ENCODE data around the gene IER5L. TPM values are rescaled to one million over a fixed set of nuclear protein-coding genes. Genes with fewer than 3 reads are reported as not detected.

The IER5L gene
- total and polyA plus RNA-seq, 2 of the 8 experiments (the other 6 are each of a cell fraction or from before 2014, with no cell fraction given), result 0.65 to 1.0 TPM

GRCh38 chr9:129204840-129205239, 26.8 kb upstream of the IER5L start:
- Histone ChIP-seq H2AK5ac (ENCODE audit: low read depth, low read length) (no peak overlapping the region), H3K27me3 (replicated peaks in 1 of 4; ENCODE audit: control insufficient read depth in 3 of 4, extremely low read depth in 1 of 4, insufficient read depth in 3 of 4, low read length in 3 of 4) (peaks cover 0 to 9% (median 5%) of the 10 kb centered on the region in 4 experiments; a peak in 4 of 7 replicates), H2AFZ (ENCODE audit: low read length) (no peak overlapping the region), H3K9me3 (ENCODE audit: insufficient read depth in 2 of 2, low read depth in 1 of 2, low read length in 1 of 2) (no peaks in the 10 kb centered on the region), H3K27ac (ENCODE audit: low read depth, low read length) (no peak overlapping the region), H3K79me1 (ENCODE audit: low read depth, low read length) (no peaks in the 10 kb centered on the region), H3K36me3 (ENCODE audit: control insufficient read depth in 2 of 4, insufficient read depth in 4 of 4, low read length in 3 of 4) (no peaks in the 10 kb centered on the region), H3K9ac (replicated peaks in 1 of 4; ENCODE audit: extremely low read depth in 1 of 4, low read depth in 3 of 4, low read length in 3 of 4) (no peak overlapping the region), H4K20me1 (replicated peaks in 1 of 2; ENCODE audit: control insufficient read depth in 1 of 2, insufficient read depth in 2 of 2, low read length in 2 of 2) (no peaks in the 10 kb centered on the region), H3K79me2 (ENCODE audit: control insufficient read depth in 1 of 2, insufficient read depth in 2 of 2, low read length in 2 of 2) (peaks cover 0 to 4% of the 10 kb centered on the region in 2 experiments; a peak in 1 of 4 replicates), H2BK15ac (ENCODE audit: low read length) (no peak overlapping the region), H2BK5ac (ENCODE audit: low read depth, low read length) (no peak overlapping the region), H3K18ac (ENCODE audit: extremely low read depth, low read length) (no peak overlapping the region), H3K23ac (ENCODE audit: insufficient read length) (no peak overlapping the region), H3K56ac (replicated peaks; ENCODE audit: insufficient read length, low read depth, low read length) (no peak overlapping the region), H3K4me2 (ENCODE audit: insufficient read depth in 1 of 2, low read depth in 2 of 2, low read length in 2 of 2) (no peak overlapping the region), H3K4me3 (ENCODE audit: extremely low read depth in 1 of 4, insufficient read depth in 2 of 4, low read depth in 3 of 4, low read length in 4 of 4) (no peak overlapping the region), H4K8ac (ENCODE audit: extremely low read depth, insufficient read depth, low read length) (no peak overlapping the region), H3K23me2 (ENCODE audit: low read depth, low read length) (peaks cover 6% of the 10 kb centered on the region), H3K4ac (replicated peaks; ENCODE audit: insufficient read length, low read depth, low read length) (no peak overlapping the region), H2BK12ac (ENCODE audit: low read depth, low read length) (no peak overlapping the region), H3K14ac (ENCODE audit: insufficient read length) (no peak overlapping the region), H4K5ac (ENCODE audit: insufficient read length, low read depth, low read length) (no peak overlapping the region), H3K4me1 (replicated peaks in 1 of 4; ENCODE audit: control insufficient read depth in 3 of 4, insufficient read depth in 4 of 4, low read length in 3 of 4) (peaks cover 0 to 11% (median 4%) of the 10 kb centered on the region in 4 experiments; a peak in 6 of 7 replicates), H2BK20ac (ENCODE audit: low read length) (no peak overlapping the region), H2BK120ac (replicated peaks; ENCODE audit: low read depth, low read length) (no peak overlapping the region), H4K91ac (replicated peaks; ENCODE audit: insufficient read length, low read length) (no peak overlapping the region)
- FAIRE-seq, result no peak
- DNase-seq (ENCODE audit: low read depth in 1 of 2, low spot score in 2 of 2), result no peak
- no peak for TF ChIP-seq SIN3A (conservative IDR thresholded peaks at IDR 0.05 in 1 of 2, IDR thresholded peaks at IDR 0.05 in 1 of 2; ENCODE audit: low read depth in 1 of 2, low read length in 2 of 2)
- ChIA-PET CTCF (ENCODE audit: partially characterized antibody) (interaction anchor here (0.6 to 1.0 kb wide), 5 partner anchors 31 to 533 kb away, joined by 3 to 5 read pairs (median 4); no protein-coding TSS in a partner anchor), POLR2A (ENCODE audit: partially characterized antibody) (interaction anchor here (0.6 kb wide), 1 partner anchor 58 kb away, joined by 3 read pairs; no protein-coding TSS in a partner anchor)
- 75% methylated on average over 6 of the region's 7 CpGs; no CpG with 5 or more reads in 1 of the 2 experiments for WGBS, 2 experiments (ENCODE audit: extremely low coverage in 1 of 2, insufficient coverage in 1 of 2, insufficient read length in 1 of 2, insufficient replicate concordance in 2 of 2, low coverage in 1 of 2, low lambda C conversion rate in 2 of 2, missing lambda C conversion rate in 1 of 2)
